Body of pancreas (tissue), 4 donors: ENCODE data around the gene OR10G7. TPM values are rescaled to one million over a fixed set of nuclear protein-coding genes. Genes with fewer than 3 reads are reported as not detected.

Experiments used
- ATAC-seq: fragments of 150-250 bp; one replicate; pipeline ENCODE4 v1.9.1; 2016
- DNase-seq, 4 donors: peaks; one replicate each; pipeline ENCODE4 v3.0.0-alpha.2; 2019
- H3K27ac ChIP-seq, 4 donors: fragments of 200-600 bp; sonication (generic); 1 replicate in 3 of 4; 2 replicates in 1 of 4; pipeline versions ENCODE4 v1.5.1 to v1.6.1; 2016 to 2019; ENCODE audit warnings: mild to moderate bottlenecking in 1 of 4, mixed read lengths in 1 of 4, moderate library complexity in 1 of 4
- H3K27me3 ChIP-seq, 2 donors: fragments of 200-600 bp; sonication (generic); one replicate each; pipeline ENCODE4 v1.6.0; 2016; ENCODE audit warnings: mild to moderate bottlenecking in 1 of 2
- H3K36me3 ChIP-seq, 2 donors: fragments of 200-600 bp; sonication (generic); replicated peaks in 1 of 2; 2 replicates each; pipeline ENCODE4 v1.5.1; 2016; ENCODE audit warnings: low read depth in 2 of 2; ENCODE audit not compliant: insufficient read depth in 1 of 2
- H3K4me1 ChIP-seq: fragments of 200-600 bp; sonication (generic); one replicate; pipeline ENCODE4 v1.6.0; 2016
- H3K4me3 ChIP-seq, 2 donors: fragments of 200-600 bp; sonication (generic); 1 replicate in 1 of 2; 2 replicates in 1 of 2; pipeline ENCODE4 v1.5.1; 2016 to 2019
- H3K9me3 ChIP-seq, 3 donors: fragments of 200-600 bp; sonication (generic); 1 replicate in 2 of 3; 2 replicates in 1 of 3; pipeline ENCODE4 v1.5.1; 2016
- POLR2A ChIP-seq, 3 donors: fragments of 450-650 bp; IDR thresholded peaks; one replicate each; pipeline ENCODE4 v1.6.1; 2016; ENCODE audit warnings: antibody characterized with exemption in 3 of 3, mild to moderate bottlenecking in 2 of 3
- WGBS, 2 donors: methylation state at CpG; one replicate each; pipeline ENCODE4 v1.1.5; 2017; 5-methylcytosine and 5-hydroxymethylcytosine counted together
- intact Hi-C: fragments of 100-400 bp; cut with DNase I; formaldehyde crosslinking; loops from one replicate; pipeline ENCODE4 v1.15.1; 2023
- total RNA-seq, 2 donors: library from RNA; depleted of rRNA; stranded (reverse); fragments of >200 nt; gene quantifications; one replicate each; pipeline ENCODE4 v1.1.0, GENCODE V29; 2016
- TF ChIP-seq, protein P1 (sequence below), 7 experiments: fragments of 450-650 bp in 4 of 7; fragments of 200-600 bp in 3 of 7; sonication (generic) in 3 of 7; IDR thresholded peaks; one replicate each; pipeline ENCODE4 v1.5.1; 2016 to 2019; ENCODE audit warnings: antibody characterized with exemption in 7 of 7

OR10G7 gene
- total RNA-seq, 2 donors from 2014 or later, result not detected

- no peaks in the 10 kb centered on the region for H3K9me3 ChIP-seq
- WGBS, 2 donors, result 79 to 86% methylated on average over 8 of the region's 8 CpGs
- no peaks in the 10 kb centered on the region for H3K4me1 ChIP-seq
- ATAC-seq (no peak), DNase-seq (no peak)
- no peak for TF ChIP-seq POLR2A (IDR thresholded peaks at IDR 0.05)
- TF ChIP-seq, protein P1, sequence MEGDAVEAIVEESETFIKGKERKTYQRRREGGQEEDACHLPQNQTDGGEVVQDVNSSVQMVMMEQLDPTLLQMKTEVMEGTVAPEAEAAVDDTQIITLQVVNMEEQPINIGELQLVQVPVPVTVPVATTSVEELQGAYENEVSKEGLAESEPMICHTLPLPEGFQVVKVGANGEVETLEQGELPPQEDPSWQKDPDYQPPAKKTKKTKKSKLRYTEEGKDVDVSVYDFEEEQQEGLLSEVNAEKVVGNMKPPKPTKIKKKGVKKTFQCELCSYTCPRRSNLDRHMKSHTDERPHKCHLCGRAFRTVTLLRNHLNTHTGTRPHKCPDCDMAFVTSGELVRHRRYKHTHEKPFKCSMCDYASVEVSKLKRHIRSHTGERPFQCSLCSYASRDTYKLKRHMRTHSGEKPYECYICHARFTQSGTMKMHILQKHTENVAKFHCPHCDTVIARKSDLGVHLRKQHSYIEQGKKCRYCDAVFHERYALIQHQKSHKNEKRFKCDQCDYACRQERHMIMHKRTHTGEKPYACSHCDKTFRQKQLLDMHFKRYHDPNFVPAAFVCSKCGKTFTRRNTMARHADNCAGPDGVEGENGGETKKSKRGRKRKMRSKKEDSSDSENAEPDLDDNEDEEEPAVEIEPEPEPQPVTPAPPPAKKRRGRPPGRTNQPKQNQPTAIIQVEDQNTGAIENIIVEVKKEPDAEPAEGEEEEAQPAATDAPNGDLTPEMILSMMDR (IDR thresholded peaks at IDR 0.05), result no peak
- H3K27ac ChIP-seq, result no peak overlapping the region
- intact Hi-C loops, result loop anchor here (10.0 kb wide), 1 partner anchor 513 kb away; no protein-coding TSS in a partner anchor
- no peaks in the 10 kb centered on the region for H3K36me3 ChIP-seq
- no peak overlapping the region for H3K4me3 ChIP-seq
- no peaks in the 10 kb centered on the region for H3K27me3 ChIP-seq
Measured at GRCh38 chr11:124072147-124072546, 31.0 kb upstream of the OR10G7 start.

DNA sequence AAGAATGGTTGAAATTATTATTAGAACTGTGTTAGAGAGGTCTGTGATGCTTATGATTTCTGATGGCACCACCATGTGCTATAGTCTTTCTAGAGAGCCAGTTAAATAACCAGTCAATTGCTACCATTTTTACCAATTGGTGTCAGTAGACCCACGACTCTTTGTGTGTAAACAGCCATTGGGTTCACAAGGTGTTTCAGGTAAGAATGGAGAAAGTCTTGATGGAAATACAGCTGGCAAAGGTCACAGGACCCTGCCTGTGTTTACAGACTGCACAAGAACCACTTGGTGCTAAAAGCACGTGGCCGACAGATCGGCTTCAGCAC lies 30.5 kb upstream of the OR10G7 start:
- Histone ChIP-seq H3K27ac (no peak overlapping the region), H3K36me3 (no peaks in the 10 kb centered on the region), H3K9me3 (no peaks in the 10 kb centered on the region), H3K4me3 (no peak overlapping the region), H3K4me1 (no peaks in the 10 kb centered on the region), H3K27me3 (no peaks in the 10 kb centered on the region)
- ATAC-seq, result peak; percentile 6
- no peak for DNase-seq
- intact Hi-C loops, result loop anchor here (10.0 kb wide), 1 partner anchor 513 kb away; no protein-coding TSS in a partner anchor
- TF ChIP-seq POLR2A (IDR thresholded peaks at IDR 0.05), result no peak
- TF ChIP-seq, protein P1 (IDR thresholded peaks at IDR 0.05), result no peak
- WGBS, 2 donors, result 42 to 51% methylated on average over 4 of the region's 4 CpGs

GRCh38 chr11:124070915-124071622 lies 29.9 kb upstream of the OR10G7 start:
- Histone ChIP-seq H3K4me3 (no peak overlapping the region), H3K27ac (no peak overlapping the region), H3K4me1 (no peaks in the 10 kb centered on the region), H3K27me3 (no peaks in the 10 kb centered on the region), H3K36me3 (no peaks in the 10 kb centered on the region), H3K9me3 (no peaks in the 10 kb centered on the region)
- ATAC-seq (peak; percentile 38), DNase-seq (peak; percentile 64 to 67 (median 66))
- 4 to 7% methylated on average over 8 of the region's 8 CpGs for WGBS, 2 donors
- TF ChIP-seq, protein P1 (IDR thresholded peaks at IDR 0.05), result peak; percentile 42 to 80 (median 69)
- no peak for TF ChIP-seq POLR2A (IDR thresholded peaks at IDR 0.05)
- intact Hi-C loops, result loop anchor here (10.0 kb wide), 1 partner anchor 514 kb away; no protein-coding TSS in a partner anchor

DNA sequence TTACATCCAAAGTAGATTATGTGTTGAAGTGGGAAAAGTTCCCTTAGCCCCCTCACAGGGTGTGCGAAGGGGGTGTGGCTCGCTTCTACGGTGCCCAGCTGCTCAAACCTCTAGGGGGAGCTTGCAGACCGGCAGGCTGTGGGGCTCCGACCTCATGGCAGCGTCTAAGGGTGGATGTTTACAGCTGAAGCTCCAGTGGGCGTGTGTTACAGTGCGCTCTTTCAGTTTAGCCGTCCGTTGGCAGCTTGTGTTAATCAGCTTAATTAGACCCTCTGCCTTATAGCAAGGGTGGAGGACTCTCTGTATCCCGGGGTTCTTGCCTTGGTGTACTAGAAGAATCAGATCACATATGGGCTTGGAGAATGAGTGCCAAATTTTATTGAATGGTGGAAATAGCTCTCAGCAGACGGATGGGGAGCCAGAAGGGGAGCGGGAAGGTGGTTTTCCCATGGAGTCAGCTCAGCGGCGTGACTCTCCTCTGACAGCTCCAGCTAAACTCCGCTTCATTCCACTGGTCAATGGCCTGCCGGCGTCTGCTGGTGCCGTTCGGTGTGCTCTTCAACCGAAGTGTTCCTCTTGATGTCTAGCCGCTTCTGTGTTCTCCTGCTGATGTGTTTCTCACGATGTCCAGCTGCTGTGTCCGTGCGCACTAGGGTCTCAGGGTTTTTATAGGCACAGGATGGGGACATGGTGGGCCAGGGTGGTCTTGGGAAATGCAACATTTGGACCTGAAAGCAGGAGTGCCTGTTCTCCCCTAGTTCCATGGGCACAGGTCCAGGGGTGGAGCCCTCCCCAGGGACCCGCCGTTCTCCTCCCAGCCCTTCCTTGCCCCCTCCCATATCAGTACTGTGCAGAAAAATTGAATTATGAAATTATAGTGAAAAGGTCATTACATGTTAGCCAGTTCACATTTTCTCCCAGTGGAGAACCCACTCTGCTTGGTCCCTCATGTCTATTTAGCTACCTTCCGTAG lies 28.6 kb upstream of the OR10G7 start:
- no peaks in the 10 kb centered on the region for H3K4me1 ChIP-seq
- H3K27ac ChIP-seq, result no peak overlapping the region
- H3K9me3 ChIP-seq, result no peaks in the 10 kb centered on the region
- peak; percentile 33 to 67 (median 48) for DNase-seq
- TF ChIP-seq, protein P1 (IDR thresholded peaks at IDR 0.05), result peak; percentile 16 to 54 (median 29)
- TF ChIP-seq POLR2A (IDR thresholded peaks at IDR 0.05), result no peak
- no peaks in the 10 kb centered on the region for H3K27me3 ChIP-seq
- WGBS, 2 donors, result 49 to 55% methylated on average over 28 of the region's 28 CpGs
- H3K4me3 ChIP-seq, result no peak overlapping the region
- peak; percentile 45 for ATAC-seq
- intact Hi-C loops, result loop anchor here (10.0 kb wide), 2 partner anchors 255 to 515 kb away; partner anchors contain the start of gene OR8D2
- no peaks in the 10 kb centered on the region for H3K36me3 ChIP-seq
